Activated CD8-positive, alpha-beta memory T cell treated with anti-CD3 and anti-CD28 coated beads for 48 hours (primary cell): ENCODE measurements around the gene RPRD1A.
"Not testable (repeated sequence)": the region's sequence is repeated elsewhere in the genome, so short reads cannot be mapped to it uniquely, and the experiment has no call there.

Experiments
- DNase-seq, 3 experiments: peaks; one replicate each; pipeline ENCODE4 v3.0.0-alpha.2; 2020; ENCODE audit warnings: low read depth in 2 of 3, low spot score in 2 of 3

RPRD1A gene, protein sequence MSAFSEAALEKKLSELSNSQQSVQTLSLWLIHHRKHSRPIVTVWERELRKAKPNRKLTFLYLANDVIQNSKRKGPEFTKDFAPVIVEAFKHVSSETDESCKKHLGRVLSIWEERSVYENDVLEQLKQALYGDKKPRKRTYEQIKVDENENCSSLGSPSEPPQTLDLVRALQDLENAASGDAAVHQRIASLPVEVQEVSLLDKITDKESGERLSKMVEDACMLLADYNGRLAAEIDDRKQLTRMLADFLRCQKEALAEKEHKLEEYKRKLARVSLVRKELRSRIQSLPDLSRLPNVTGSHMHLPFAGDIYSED

DNA sequence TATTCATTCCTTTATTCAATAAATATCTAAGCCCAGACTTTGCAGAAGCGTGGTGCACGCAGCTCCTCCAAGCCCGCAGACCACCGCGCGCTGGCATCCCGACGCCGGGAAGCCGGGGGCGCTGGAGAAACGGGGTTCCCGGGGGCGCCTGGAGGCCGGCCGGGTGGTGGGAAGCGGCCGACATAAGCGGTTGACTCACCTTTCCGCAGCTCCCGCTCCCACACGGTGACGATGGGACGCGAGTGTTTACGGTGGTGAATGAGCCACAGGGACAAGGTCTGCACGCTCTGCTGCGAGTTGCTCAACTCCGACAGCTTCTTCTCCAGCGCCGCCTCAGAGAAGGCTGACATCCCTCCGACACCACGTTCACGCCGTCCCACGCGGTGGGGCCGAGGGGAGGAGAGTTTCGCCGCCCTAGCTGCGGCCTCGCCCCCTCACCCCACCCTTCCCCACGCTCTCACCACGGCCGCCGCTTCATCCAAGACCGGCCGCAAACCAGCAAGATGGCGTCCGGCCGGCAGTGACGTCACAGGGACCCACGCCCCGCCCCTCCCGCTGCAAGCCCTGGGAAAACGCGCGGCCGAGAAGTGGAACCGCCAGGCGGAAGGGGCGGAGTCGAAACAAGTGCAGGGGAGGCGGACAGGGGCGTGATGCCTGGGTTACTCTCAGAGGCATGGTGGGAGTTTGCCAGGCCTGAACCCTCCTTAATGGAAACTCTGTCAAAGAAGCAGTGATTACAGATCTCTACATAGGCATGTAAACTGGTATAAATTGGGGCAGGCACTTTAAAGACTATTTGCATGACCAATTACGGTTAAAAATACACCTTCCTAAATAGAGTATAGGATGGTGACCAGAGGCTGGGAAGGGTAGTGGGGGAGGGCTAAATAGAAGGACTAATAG is at the start of gene RPRD1A:
Gene RPRD1A, minus strand, starts transcription at position 505 of the 903 bp plus-strand sequence. Its CDS starts 155 bp downstream, at position 350.
- peak; percentile 93 to 98 (median 95) for DNase-seq

DNA sequence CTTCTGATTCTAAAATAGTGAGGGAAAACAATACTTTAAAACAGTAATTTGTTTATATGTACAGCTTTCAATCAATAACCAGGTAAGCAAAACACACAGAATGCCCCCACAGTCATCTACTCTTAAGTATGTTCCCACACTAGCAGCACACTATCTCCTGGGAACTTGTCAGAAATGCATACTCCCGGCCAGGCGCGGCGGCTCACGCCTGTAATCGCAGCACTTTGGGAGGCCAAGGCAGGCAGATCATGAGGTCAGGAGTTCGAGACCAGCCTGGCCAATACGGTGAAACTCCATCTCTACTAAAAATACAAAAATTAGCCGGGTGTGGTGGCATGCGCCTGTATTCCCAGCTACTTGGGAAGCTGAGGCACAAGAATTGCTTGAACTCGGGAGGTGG is 49.4 kb upstream of the RPRD1A start:
- not testable (repeated sequence) for DNase-seq

DNA sequence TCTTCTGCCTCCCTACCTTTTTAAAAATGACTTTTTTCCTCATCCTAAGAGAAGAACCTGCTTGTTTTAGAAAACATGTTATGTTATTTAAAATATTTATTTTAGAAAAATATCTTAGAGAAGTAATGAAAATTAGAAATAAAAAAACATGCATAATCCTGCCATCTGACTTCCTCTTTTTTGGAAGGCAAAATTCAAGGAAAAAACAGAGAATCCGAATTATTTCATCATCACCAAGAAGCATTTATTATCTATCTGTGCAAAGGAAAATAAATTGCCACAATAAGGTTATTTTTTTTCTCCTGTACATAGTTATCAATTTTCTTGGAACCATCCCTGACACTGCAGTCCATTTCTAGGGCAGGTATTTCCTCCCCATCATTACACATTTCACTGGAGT is 47.4 kb upstream of the RPRD1A start:
- no peak for DNase-seq

DNA sequence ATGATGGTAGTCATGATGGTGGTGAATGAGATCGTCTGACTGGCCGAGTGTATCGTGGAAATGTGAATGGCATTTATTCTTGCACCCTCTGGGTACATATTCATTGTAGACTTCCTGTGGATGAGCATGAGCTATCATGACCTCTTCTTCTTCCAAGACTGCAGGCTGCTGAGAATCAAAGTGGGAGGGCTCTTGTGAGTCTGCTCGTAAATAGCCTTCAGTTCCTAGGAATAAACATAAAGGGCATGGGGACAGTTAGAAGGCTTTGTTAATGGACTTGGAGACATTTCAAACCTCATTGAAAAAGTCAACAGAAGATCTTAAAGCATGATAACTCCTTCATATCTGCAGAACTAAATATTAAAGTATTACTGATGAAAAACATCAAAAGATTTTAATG is 46.9 kb upstream of the RPRD1A start:
- DNase-seq = no peak

DNA sequence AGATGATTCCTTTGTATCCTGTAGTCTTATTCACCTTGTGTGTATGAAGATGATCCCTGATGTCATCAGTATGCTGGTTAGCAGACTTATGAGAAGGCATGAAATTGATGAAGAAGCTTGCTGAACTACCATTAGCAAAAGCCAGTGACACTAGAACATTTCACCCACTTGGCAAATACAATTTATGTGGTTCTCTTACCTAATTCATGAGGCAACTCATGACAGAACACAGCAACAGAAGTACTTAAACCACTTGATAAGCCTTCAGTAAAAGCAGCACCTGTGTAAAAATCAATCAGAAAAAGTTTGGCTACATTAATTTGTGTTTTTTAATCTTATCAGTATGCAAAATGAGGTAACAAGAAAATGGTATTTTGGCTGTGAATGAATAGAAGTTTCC is 44.9 kb upstream of the RPRD1A start:
- DNase-seq = no peak

DNA sequence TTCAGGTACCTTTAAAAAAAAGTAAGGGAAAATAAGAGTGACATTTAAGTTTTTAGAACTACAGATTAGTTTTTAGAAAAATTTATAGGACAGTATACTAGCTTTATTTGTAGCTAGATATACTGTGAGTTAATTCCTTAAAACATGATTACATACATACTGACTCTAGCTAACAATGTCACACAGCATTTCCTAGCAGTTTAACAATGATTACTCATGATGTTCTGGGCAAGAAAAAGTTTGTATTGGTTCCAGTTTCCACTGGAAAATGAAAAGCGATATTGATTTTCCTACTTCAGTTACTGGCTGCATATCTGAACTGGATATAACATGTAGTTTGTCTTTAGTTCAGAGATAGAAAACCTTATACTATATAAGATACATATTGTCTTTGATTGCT is 42.4 kb upstream of the RPRD1A start:
- no peak for DNase-seq

DNA sequence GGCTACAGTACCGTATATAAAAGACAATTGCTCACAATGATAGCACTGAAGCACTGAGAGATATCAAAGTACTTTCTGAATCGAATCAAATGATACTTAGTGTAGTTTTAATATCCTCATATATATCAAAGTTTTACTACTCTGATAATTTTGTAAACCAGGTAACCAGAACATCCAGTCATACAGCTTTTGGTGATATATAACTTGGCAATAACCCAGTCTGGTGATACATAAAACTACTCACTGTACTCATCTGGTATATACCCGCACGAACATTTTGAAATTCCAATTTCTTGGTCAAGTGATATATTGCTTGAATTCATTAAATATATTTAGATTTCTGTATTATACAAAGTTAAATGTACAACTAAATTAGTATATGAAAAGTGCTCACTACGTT is 41.2 kb upstream of the RPRD1A start:
- DNase-seq = no peak

DNA sequence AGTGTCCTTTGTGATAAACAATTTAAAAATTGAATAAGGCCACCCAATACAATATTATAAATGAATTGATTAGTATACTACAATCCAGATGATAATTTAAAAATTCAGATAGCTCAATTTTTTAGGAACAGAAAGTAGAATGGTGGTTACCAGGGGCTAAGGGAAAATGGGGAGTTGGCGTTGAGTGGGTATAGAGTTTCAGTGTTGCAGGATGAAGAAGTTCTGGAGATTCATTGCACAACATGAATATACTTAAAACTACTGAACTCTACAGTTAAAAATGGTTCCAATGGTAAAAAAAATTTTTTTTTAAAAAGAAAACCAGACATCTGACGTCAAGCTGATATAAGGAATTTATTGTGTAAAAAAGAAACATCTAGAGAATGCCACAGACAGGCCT is 40.8 kb upstream of the RPRD1A start:
- DNase-seq = no peak

DNA sequence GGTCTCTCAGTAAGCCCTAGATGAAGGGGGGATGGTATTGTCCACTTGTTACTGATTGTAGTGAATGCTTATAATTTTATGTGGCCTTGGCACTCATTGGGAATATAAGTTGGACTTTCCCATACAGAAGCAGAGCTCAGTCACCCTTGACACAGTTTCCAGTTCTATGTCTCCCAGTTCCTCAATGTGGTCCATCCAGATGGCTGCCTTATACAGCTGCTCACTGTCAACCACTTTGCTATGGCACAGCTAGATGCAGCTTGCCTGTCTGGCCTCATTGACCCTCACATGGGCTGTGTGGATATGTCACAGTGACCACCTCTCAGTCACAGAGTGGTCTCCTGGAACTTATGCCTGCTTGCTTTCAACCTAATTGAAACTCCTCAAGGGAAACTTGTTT is 40.1 kb upstream of the RPRD1A start:
- no peak for DNase-seq

DNA sequence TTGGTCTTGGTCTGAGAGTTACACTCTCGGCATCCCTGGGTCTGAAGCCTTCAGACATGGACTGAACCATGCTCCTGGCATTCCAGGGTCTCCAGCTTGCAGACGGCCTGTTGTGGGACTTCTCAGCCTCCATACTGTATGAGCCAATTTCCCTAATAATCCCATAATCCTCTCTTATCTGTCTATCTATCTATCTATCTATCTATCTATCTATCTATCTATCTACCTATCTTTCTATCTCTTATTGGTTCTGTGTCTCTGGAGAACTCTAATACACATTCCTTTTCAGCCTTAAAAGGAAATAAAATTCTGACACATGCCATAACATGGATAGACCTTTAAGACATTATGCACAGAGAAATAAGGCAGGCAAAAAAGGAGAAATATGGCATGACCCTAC is 37.4 kb upstream of the RPRD1A start:
- no peak for DNase-seq

DNA sequence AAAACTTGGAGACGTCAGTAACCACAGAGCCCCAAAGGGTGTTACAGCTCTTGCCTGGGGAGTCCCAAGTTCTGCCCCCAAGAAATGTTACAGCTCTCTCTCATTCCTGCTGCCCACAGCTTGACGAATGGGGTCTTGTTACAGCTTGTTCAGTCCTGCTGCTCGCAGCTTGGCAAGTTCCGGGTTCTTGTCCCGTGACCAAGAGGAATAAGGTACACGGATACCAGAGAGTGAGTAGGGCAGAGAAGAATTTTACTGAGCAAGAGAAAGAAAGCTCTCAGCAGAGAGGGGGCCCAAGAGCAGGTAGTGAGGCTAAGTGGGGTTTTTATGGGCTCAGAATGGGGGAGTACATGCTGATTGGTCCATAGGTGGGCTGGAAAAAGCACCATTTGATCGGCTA is 34.6 kb upstream of the RPRD1A start:
- DNase-seq = no peak

DNA sequence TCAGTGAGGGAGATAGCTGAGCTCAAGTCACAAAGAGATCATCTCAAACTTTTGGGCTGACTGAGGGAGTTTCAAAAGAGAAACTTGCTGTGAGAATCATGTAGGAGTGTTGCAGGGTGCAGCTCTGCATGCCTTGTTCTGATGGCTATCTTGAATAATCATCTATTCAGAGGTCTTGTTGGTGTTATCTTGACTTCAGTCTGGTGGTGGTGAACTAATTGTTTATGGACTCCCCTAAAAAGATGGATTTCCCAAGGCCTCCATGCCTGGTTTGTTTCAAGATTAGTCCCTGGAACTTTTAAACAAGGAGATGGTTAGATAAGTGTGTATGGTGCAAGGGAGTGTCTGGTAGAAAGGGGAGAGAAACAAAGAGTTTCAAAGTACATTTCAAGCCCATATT is 32.0 kb upstream of the RPRD1A start:
- DNase-seq = no peak

DNA sequence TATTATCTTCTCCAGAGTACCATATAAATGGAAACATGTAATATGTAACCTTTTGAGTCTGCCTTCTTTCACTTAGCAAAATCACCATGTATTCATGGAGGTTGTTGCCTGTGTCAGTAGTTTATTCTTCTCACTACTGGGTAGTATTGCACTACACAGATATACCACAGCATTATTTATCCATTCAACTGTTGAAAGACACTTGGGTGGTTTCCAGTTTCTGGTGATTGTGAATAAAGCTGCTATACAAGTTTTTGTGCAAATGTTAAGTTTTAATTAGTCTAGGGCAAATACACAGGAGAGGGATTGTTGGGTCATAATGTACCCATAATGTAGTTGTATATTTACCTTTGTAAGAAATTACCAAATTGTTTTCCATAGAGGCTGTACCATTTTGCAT is 29.6 kb upstream of the RPRD1A start:
- no peak for DNase-seq

DNA sequence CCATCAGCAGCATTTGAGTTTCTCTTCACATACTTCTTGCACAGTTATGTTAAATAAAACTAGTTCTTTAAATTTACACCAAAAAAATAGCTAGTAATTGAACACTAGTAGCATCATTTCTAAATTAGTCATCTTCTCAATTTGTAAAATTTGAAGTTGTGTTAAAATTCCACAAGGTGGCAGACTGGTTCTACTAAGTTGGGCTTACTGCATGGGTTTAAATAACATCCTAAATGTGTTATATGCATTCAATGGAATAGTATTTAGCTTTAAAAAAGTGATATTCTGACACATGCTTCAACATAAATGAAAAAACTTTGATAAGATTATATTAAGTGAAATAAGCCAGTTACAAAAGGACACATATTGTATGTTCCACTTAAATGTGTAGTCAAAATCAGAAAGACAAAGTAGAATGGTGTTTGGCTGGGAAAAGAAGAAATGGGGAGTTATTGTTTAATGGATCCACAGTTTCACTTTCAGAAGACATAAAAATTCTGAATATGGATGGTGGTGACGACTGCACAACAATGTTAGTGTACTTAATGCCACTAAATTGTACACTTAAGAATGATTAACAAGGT is 28.7 kb upstream of the RPRD1A start:
- no peak for DNase-seq

DNA sequence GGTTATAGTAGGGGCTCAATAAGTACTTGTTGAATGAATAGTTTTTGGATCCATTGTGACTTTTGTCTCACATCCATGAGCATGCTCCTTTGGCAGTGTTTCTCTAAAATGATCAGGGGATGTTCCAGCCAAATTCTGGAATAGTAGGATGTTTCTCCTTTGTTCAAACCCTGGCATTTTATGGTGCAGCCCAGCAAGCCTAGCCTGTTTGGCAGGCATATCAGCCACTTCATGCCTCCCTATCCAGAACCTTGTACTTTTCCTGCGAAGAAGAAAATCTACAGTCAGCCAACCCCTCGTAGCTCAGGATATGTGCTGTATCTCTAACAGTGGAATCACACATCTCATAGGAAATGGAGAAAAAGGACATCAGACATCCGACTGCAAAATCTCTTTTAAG is 27.1 kb upstream of the RPRD1A start:
- no peak for DNase-seq

DNA sequence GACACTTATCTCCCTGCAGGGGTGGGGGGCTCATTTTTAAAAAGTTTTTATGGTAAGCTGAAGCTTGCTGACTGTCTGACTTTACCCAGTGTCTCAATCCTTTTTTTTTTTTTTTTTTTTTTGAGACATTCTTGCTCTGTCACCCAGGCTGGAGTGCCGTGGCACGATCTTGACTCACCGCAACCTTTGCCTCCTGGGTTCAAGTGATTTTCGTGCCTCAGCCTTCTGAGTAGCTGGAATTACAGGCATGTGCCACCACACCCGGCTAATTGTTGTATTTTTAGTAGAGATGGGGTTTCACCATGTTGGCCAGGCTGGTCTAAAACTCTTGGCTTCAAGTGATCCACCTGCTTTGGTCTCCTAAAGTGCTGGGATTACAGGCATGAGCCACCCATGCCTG is 24.8 kb upstream of the RPRD1A start:
- DNase-seq = not testable (repeated sequence)

DNA sequence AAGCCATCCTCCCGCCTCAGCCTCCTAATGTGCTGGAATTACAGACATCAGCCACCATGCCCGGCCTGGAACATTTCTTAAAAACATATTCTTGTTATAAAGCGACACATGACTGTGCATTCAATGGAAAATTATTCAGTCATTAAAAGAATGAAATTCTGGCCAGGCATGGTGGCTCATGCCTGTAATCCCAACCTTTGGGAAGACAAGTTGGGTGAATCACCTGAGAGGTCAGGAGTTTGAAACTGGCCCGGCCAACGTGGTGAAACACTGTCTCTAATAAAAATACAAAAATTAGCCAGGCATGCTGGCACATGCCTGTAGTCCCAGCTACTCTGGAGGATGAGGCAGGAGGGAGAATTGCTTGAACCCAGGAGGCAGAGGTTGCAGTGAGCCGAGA is 21.6 kb upstream of the RPRD1A start:
- DNase-seq = no peak

DNA sequence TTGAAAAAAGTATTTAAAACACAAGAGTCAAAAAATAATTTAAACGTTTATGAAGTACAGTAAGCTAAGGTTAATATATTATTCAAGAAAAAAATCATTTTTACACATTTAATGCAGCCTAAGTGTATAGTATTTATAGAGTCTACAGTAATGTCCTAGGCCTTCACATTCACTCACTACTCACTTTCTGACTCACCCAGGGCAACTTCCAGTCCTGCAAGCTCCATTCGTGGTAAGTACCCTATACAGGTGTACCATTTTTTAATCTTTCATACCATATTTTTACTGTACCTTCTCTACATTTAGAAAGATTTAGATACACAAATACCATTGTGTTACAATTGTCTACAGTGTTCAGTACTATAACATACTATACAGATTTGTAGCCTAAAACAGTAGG is 20.9 kb upstream of the RPRD1A start:
- DNase-seq = no peak

DNA sequence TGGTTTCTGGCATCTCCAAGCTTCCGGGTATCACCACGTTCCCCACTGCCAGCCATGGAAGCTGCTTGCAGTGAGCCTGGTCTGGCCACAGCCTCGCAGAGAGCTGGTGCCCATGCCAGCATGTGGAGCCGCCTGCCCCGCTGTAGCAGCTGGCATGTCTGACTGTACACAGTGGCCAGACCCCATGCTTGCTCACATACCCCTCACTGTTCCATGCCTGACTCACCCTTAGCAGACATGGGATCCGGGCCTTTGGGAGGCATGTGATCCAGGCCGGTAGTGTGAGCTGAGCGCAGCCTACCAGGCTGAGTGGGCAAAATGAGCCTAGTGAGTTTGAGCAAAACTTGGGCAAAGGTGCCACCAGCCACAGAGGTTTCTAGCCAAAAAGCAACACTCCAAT is 18.8 kb upstream of the RPRD1A start:
- DNase-seq = no peak

DNA sequence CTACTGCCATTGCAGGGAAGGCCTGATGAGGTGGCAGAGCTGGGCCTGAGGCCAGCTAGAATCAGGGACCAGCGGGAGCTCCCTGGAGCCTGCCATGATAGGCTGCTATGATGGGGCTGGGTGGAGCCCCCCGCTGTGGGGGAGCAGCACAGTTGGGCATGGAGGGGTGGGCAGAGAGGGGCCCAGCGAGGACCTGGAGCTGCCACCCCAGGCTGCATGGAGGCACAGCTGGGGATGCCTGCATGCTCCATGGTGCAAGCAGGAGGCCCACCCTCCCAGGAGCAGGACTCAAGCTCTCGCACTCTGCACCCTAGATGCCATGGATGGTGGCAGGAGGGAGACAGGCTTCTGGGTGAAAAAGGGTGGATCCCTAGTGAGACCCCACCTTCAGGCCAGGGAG is 17.8 kb upstream of the RPRD1A start:
- DNase-seq = no peak

DNA sequence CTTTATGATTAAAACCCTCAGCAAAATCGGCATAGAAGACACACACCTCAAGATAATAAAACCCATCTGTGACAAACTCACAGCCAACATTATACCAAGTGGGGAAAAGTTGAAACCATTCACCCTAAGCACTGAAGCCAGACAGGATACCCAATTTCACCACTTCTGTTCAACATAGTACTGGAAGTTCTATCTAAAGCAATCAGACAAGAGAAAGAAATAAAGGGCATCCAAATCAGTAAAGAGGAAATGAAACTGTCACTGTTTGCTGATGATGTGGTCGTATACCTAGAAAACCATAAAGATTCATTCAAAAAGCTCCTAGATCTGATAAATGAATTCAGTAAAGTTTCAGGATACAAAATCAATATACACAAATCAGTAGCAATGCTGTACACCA is 16.4 kb upstream of the RPRD1A start:
- no peak for DNase-seq

DNA sequence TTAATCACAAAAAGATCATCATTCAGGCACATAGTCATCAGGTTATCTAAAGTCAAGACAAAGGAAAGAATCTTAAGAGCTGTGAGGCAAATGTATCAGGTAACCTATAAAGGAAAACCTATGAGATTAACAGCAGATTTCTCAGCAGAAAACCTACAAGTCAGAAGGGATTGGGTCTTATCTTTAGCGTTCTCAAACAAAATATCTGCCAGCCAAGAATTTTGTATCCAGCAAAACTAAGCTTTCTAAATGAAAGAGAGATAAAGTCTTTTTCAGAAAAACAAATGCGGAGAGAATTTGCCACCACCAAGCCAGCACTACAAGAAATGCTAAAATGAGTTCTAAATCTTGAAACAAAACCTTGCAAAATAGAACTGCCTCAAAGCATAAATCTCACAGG is 13.8 kb upstream of the RPRD1A start:
- not testable (repeated sequence) for DNase-seq
